ENCODE measurements around the gene IGF2BP1.

GRCh38 chr17:48973806-48974205 lies 23.4 kb upstream of the IGF2BP1 start:
- TF ChIP-seq CTCF (IDR thresholded peaks at IDR 0.05; ENCODE audit: low read depth, low read length) (no peak), POLR2A (IDR thresholded peaks at IDR 0.05; ENCODE audit: extremely low read depth, insufficient read length) (no peak), MYC (IDR thresholded peaks at IDR 0.05; ENCODE audit: low read depth, low read length) (no peak), MAX (IDR thresholded peaks at IDR 0.05; ENCODE audit: low read depth, low read length) (no peak)

Measured in NB4 (cell line).